ENCODE results near the gene PAN2. TPM values are rescaled to one million over a fixed set of nuclear protein-coding genes. Genes with fewer than 3 reads are reported as not detected.

PAN2 gene
- total RNA-seq, 2 experiments from 2014 or later = 55.7 to 69.0 TPM

DNA sequence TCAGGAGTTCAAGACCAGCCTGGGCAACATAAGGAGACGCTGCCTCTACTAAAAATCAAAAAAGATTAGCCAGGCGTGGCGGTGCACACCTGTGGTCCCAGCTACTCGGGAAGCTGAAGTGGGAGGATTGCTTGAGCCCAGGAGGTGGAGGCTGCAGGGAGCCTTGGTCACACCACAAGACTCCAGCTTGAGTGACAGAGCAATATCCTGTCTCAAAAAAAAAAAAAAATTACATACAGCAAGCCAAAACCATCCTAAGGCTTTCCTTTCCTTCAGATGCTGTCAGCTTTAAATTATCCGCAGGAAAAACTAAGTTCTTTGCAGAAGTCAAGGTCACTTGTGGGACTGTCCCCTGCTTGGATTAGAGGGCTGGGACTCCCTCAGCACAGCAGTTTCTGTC lies 35.0 kb downstream of the PAN2 start:
- H3K27ac Mint-ChIP-seq = peak overlapping the region; percentile 94
- TF ChIP-seq, protein P1, sequence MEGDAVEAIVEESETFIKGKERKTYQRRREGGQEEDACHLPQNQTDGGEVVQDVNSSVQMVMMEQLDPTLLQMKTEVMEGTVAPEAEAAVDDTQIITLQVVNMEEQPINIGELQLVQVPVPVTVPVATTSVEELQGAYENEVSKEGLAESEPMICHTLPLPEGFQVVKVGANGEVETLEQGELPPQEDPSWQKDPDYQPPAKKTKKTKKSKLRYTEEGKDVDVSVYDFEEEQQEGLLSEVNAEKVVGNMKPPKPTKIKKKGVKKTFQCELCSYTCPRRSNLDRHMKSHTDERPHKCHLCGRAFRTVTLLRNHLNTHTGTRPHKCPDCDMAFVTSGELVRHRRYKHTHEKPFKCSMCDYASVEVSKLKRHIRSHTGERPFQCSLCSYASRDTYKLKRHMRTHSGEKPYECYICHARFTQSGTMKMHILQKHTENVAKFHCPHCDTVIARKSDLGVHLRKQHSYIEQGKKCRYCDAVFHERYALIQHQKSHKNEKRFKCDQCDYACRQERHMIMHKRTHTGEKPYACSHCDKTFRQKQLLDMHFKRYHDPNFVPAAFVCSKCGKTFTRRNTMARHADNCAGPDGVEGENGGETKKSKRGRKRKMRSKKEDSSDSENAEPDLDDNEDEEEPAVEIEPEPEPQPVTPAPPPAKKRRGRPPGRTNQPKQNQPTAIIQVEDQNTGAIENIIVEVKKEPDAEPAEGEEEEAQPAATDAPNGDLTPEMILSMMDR (IDR thresholded peaks at IDR 0.05) = no peak
- peaks cover 46% of the 10 kb centered on the region for H3K4me1 Mint-ChIP-seq (ENCODE audit: low read depth)
- H3K36me3 Mint-ChIP-seq (ENCODE audit: low read depth) = peaks cover 37% of the 10 kb centered on the region
- ATAC-seq (no peak), DNase-seq (no peak)
- H3K4me3 Mint-ChIP-seq = peak overlapping the region; percentile 93
- H3K27me3 Mint-ChIP-seq = no peaks in the 10 kb centered on the region
- H3K9me3 Mint-ChIP-seq = no peaks in the 10 kb centered on the region
- intact Hi-C loops (cut with micrococcal nuclease) = no loop called here
- ChIA-PET POLR2A (interaction anchor here (0.8 to 3.5 kb wide), 13 partner anchors 10 to 439 kb away, joined by 3 to 12 read pairs (median 4); partner anchors contain the start of genes SMARCC2 and TIMELESS), CTCF (interaction anchor here (1.3 to 2.8 kb wide), 7 partner anchors 10 to 165 kb away, joined by 3 to 10 read pairs (median 3); partner anchors contain the start of genes ANKRD52 and SMARCC2)

DNA sequence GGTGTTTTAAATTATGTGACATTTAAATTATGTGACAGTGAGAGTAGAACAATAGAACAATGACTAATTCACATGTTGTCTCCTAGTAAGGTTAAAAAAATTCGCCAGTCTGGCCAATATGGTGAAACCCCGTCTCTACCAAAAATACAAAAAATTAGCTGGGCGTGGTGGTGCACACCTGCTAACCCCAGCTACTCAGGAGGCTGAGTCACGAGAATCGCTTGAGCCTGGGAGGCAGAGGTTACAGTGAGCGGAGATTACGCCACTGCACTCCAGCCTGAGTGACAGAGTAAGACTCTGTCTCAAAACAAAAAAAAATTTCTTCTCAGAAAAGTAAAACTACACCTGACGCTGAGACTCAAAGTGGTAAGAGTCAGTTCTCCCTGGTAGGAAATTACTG lies 36.4 kb downstream of the PAN2 start:
- TF ChIP-seq, protein P1 (IDR thresholded peaks at IDR 0.05) = no peak
- intact Hi-C loops (cut with micrococcal nuclease) = no loop called here
- no peaks in the 10 kb centered on the region for H3K27me3 Mint-ChIP-seq

DNA sequence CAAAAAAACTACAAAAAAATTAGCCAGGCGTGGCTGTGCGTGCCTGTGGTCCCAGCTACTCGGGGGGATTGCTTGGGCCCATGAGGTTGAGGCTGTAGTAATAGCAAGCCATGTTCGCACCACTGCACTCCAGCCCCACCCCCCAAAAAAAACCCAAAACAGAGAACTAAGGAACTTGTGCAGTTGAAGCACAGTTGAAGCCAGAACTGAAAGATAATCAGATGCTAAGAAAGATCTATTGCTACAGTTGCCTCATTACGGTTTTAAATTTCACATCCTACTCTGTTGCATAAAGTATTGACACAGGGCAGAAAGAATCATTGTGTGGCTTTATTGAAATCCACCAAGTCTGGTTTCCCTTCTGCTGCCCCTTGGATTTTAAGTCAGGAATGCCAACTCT lies 37.5 kb downstream of the PAN2 start:
- ATAC-seq (no peak), DNase-seq (no peak)
- Mint-ChIP-seq H3K27ac (peak overlapping the region; percentile 38), H3K36me3 (ENCODE audit: low read depth) (peaks cover 34% of the 10 kb centered on the region), H3K4me1 (ENCODE audit: low read depth) (peaks cover 56% of the 10 kb centered on the region), H3K9me3 (no peaks in the 10 kb centered on the region), H3K27me3 (no peaks in the 10 kb centered on the region), H3K4me3 (no peak overlapping the region)
- ChIA-PET POLR2A (interaction anchor here (1.2 kb wide), 1 partner anchor 106 kb away, joined by 3 read pairs; no protein-coding TSS in a partner anchor), CTCF (interaction anchor here (2.2 kb wide), 1 partner anchor 168 kb away, joined by 8 read pairs; no protein-coding TSS in a partner anchor)
- intact Hi-C loops (cut with micrococcal nuclease) = no loop called here
- TF ChIP-seq, protein P1 (IDR thresholded peaks at IDR 0.05) = no peak

More for the DNA sequence above, 36.4 kb downstream of the PAN2 start:
- ChIA-PET POLR2A (interaction anchor here (0.5 to 3.5 kb wide), 4 partner anchors 8 to 173 kb away, joined by 3 to 12 read pairs (median 8); no protein-coding TSS in a partner anchor), CTCF (interaction anchor here (0.9 to 2.8 kb wide), 5 partner anchors 39 to 167 kb away, joined by 3 to 10 read pairs (median 8); partner anchors contain the start of genes ANKRD52, IL23A and SMARCC2)
- H3K4me1 Mint-ChIP-seq (ENCODE audit: low read depth) = peaks cover 52% of the 10 kb centered on the region
- H3K4me3 Mint-ChIP-seq = peak overlapping the region; percentile 33
- ATAC-seq (no peak), DNase-seq (no peak)
- H3K9me3 Mint-ChIP-seq = no peaks in the 10 kb centered on the region
- peak overlapping the region; percentile 46 for H3K27ac Mint-ChIP-seq
- peaks cover 39% of the 10 kb centered on the region for H3K36me3 Mint-ChIP-seq (ENCODE audit: low read depth)

DNA sequence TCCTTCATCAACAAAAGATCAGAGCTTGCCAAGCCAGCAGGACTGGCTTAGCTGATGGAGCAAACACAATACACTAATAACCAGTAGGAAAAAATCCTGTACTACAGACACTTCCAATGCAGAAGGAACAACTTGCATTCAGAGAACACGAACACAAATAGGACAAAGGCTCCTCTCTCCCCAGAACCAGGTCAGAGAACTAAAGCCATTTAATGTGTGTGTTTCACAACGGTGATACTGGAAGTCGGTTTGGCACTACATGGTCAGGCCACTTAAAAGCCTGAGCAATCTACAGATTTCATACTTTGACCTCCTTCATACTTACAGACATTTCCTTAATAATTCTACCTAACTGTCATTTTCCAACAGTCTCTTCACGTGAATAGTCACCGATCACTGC lies 40.0 kb downstream of the PAN2 start:
- H3K27me3 Mint-ChIP-seq = no peaks in the 10 kb centered on the region
- TF ChIP-seq, protein P1 (IDR thresholded peaks at IDR 0.05) = no peak
- intact Hi-C loops (cut with micrococcal nuclease) = no loop called here
- no peak overlapping the region for H3K4me3 Mint-ChIP-seq
- no peak overlapping the region for H3K27ac Mint-ChIP-seq
- H3K36me3 Mint-ChIP-seq (ENCODE audit: low read depth) = peaks cover 43% of the 10 kb centered on the region
- ChIA-PET POLR2A (interaction anchor here (1.0 kb wide), 1 partner anchor 104 kb away, joined by 3 read pairs; the partner anchor contains the start of gene SMARCC2), CTCF (no interaction called here)
- DNase-seq (no peak), ATAC-seq (no peak)
- H3K9me3 Mint-ChIP-seq = no peaks in the 10 kb centered on the region
- H3K4me1 Mint-ChIP-seq (ENCODE audit: low read depth) = peaks cover 52% of the 10 kb centered on the region

DNA sequence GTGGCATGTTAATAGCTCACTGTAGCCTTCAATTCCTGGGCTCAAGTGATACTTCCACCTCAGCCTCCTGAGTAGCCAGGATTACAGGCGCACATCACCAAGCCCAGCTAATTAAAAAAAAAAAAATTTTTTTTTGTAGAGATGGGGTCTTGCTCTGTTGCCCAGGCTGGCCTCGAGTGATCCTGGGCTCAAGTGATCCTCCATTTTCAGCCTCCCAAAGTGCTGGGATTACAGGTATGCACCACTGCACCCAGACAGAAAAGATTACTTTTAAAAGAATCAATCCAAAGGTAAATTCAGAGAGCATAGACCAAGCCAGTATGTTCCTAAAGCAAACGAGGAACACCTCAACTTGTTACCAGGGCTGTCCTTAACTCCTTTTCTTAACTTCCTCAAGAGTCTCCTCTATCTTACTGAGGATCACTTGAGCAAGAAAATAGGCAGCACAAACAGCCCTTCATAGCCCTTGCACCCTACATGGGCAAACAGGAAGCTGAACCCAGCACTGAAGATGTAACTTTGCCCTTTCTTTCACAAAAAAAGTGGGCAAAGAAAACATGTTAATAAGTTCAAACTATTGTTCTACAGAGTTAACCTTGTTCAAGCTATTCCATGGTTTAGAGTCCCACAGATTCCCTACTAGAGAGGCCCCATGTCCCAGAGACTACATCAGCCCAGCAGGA lies 45.0 kb downstream of the PAN2 start:
- H3K36me3 Mint-ChIP-seq (ENCODE audit: low read depth) = peaks cover 38% of the 10 kb centered on the region
- peaks cover 26% of the 10 kb centered on the region for H3K4me1 Mint-ChIP-seq (ENCODE audit: low read depth)
- ATAC-seq (no peak), DNase-seq (no peak)
- no peaks in the 10 kb centered on the region for H3K27me3 Mint-ChIP-seq
- TF ChIP-seq, protein P1 (IDR thresholded peaks at IDR 0.05) = no peak
- intact Hi-C loops (cut with micrococcal nuclease) = no loop called here
- POLR2A ChIA-PET = interaction anchor here (0.6 to 2.4 kb wide), 4 partner anchors 9 to 128 kb away, joined by 3 to 11 read pairs (median 4); partner anchors contain the start of gene COQ10A
- no peak overlapping the region for H3K4me3 Mint-ChIP-seq
- H3K9me3 Mint-ChIP-seq = no peaks in the 10 kb centered on the region
- H3K27ac Mint-ChIP-seq = no peak overlapping the region
- CTCF ChIA-PET = interaction anchor here (1.7 kb wide), 1 partner anchor 18 kb away, joined by 5 read pairs; no protein-coding TSS in a partner anchor
